GM18526 (cell line): Measurements from ENCODE around the gene GAS2L1.
A peak's percentile ranks its signal among the peaks of the same experiment; 100 is the strongest.

Experiments
- POLR2A ChIP-seq: IDR thresholded peaks from 3 replicates; pipeline ENCODE4 v1.6.1; 2011; ENCODE audit not compliant: insufficient read length; ENCODE audit errors: extremely low read depth

The GAS2L1 gene

GRCh38 chr22:29325785-29326315 is 19.4 kb downstream of the GAS2L1 start:
- TF ChIP-seq POLR2A = no peak

GRCh38 chr22:29326481-29326880 is 20.0 kb downstream of the GAS2L1 start:
- peak; percentile 17 for TF ChIP-seq POLR2A

- no peak for TF ChIP-seq POLR2A
Measured at GRCh38 chr22:29327089-29327764, 20.8 kb downstream of the GAS2L1 start.

GRCh38 chr22:29328055-29328454 is 21.6 kb downstream of the GAS2L1 start:
- no peak for TF ChIP-seq POLR2A

GRCh38 chr22:29328566-29329500 is 22.4 kb downstream of the GAS2L1 start:
- no peak for TF ChIP-seq POLR2A

GRCh38 chr22:29329581-29329980 is 23.1 kb downstream of the GAS2L1 start:
- TF ChIP-seq POLR2A = no peak

- no peak for TF ChIP-seq POLR2A
Measured at GRCh38 chr22:29330291-29330690, 23.8 kb downstream of the GAS2L1 start.

GRCh38 chr22:29330753-29331152 is 24.3 kb downstream of the GAS2L1 start:
- TF ChIP-seq POLR2A = no peak

GRCh38 chr22:29331213-29331612 is 24.8 kb downstream of the GAS2L1 start:
- TF ChIP-seq POLR2A = no peak

GRCh38 chr22:29331658-29332300 is 25.3 kb downstream of the GAS2L1 start:
- TF ChIP-seq POLR2A = no peak

GRCh38 chr22:29332886-29333496 is 26.5 kb downstream of the GAS2L1 start:
- no peak for TF ChIP-seq POLR2A

- no peak for TF ChIP-seq POLR2A
Measured at GRCh38 chr22:29334148-29334547, 27.7 kb downstream of the GAS2L1 start.

GRCh38 chr22:29334696-29335344 is 28.4 kb downstream of the GAS2L1 start:
- TF ChIP-seq POLR2A = no peak

- TF ChIP-seq POLR2A = no peak
Measured at GRCh38 chr22:29335656-29336055, 29.2 kb downstream of the GAS2L1 start.
